ENCODE data around the gene ITGA1. TPM values are rescaled to one million over a fixed set of nuclear protein-coding genes. Genes with fewer than 3 reads are reported as not detected.
"Not testable (repeated sequence)": the region's sequence is repeated elsewhere in the genome, so short reads cannot be mapped to it uniquely, and the experiment has no call there.

Gene ITGA1
- total and polyA plus RNA-seq, 2 donors from 2014 or later = 13.3 to 65.6 TPM

DNA sequence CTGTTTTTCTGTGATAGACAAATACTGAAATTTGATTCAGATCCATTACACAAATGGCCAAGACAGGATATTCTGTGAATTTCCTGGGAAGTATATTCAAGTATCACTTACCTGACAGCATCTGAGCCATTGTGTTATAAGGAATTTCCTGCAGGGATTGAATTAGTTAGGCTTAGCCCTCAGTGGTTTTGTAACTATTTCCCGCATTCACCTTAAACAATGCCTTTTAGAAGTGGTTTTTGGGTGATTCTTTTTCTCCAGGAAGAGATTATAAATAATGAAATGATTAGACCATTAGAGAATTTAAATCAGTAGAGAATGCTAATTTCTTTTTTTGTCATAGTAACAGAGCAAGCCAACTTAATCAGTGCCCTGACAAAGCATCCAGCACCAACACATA is 30.6 kb downstream of the ITGA1 start:
- Histone ChIP-seq H3K4me3 (ENCODE audit: low read length in 3 of 3) (no peak overlapping the region), H3K9me3 (ENCODE audit: control insufficient read depth in 2 of 3, insufficient read depth in 1 of 3, low read length in 3 of 3) (no peaks in the 10 kb centered on the region), H3K27me3 (ENCODE audit: control insufficient read depth, insufficient read depth, low read length) (no peaks in the 10 kb centered on the region), H3K27ac (ENCODE audit: low read depth in 2 of 2, low read length in 2 of 2) (no peak overlapping the region), H3K4me1 (ENCODE audit: control insufficient read depth in 2 of 3, insufficient read depth in 2 of 3, low read depth in 1 of 3, low read length in 3 of 3) (peaks cover 0 to 11% (median 6%) of the 10 kb centered on the region in 3 donors), H3K36me3 (ENCODE audit: control insufficient read depth in 2 of 3, insufficient read depth in 3 of 3, low read length in 3 of 3) (no peaks in the 10 kb centered on the region), H3K9ac (ENCODE audit: low read length in 3 of 3) (no peak overlapping the region)
- no peak for DNase-seq
- TF ChIP-seq, protein P1, sequence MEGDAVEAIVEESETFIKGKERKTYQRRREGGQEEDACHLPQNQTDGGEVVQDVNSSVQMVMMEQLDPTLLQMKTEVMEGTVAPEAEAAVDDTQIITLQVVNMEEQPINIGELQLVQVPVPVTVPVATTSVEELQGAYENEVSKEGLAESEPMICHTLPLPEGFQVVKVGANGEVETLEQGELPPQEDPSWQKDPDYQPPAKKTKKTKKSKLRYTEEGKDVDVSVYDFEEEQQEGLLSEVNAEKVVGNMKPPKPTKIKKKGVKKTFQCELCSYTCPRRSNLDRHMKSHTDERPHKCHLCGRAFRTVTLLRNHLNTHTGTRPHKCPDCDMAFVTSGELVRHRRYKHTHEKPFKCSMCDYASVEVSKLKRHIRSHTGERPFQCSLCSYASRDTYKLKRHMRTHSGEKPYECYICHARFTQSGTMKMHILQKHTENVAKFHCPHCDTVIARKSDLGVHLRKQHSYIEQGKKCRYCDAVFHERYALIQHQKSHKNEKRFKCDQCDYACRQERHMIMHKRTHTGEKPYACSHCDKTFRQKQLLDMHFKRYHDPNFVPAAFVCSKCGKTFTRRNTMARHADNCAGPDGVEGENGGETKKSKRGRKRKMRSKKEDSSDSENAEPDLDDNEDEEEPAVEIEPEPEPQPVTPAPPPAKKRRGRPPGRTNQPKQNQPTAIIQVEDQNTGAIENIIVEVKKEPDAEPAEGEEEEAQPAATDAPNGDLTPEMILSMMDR (IDR thresholded peaks at IDR 0.05; ENCODE audit: borderline replicate concordance, extremely low read depth, insufficient read depth) = no peak
- intact Hi-C loops (cut with DNase I) = no loop called here
- FAIRE-seq = no peak

DNA sequence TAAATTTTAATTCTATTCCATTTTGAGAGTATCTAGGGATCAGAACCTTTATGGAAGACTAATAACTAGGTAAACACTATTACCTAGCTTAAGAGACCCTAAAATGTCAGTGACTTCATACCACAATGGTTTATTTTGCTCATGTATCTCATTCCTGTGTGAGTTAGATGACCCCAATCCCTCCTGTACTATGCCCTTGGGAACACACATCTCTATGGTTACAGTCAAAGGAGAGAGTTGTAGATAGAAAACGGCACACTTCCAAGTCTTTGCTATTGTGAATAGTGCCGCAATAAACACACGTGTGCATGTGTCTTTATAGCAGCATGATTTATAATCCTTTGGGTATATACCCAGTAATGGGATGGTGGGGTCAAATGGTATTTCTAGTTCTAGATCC is 31.1 kb downstream of the ITGA1 start:
- FAIRE-seq; H3K9me3 ChIP-seq (ENCODE audit: control insufficient read depth in 2 of 3, insufficient read depth in 1 of 3, low read length in 3 of 3); H3K27me3 ChIP-seq (ENCODE audit: control insufficient read depth, insufficient read depth, low read length); H3K4me1 ChIP-seq (ENCODE audit: control insufficient read depth in 2 of 3, insufficient read depth in 2 of 3, low read depth in 1 of 3, low read length in 3 of 3); DNase-seq; H3K4me3 ChIP-seq (ENCODE audit: low read length in 3 of 3); H3K36me3 ChIP-seq (ENCODE audit: control insufficient read depth in 2 of 3, insufficient read depth in 3 of 3, low read length in 3 of 3); intact Hi-C loops (cut with DNase I); H3K9ac ChIP-seq (ENCODE audit: low read length in 3 of 3); H3K27ac ChIP-seq (ENCODE audit: low read depth in 2 of 2, low read length in 2 of 2): not testable (repeated sequence)

DNA sequence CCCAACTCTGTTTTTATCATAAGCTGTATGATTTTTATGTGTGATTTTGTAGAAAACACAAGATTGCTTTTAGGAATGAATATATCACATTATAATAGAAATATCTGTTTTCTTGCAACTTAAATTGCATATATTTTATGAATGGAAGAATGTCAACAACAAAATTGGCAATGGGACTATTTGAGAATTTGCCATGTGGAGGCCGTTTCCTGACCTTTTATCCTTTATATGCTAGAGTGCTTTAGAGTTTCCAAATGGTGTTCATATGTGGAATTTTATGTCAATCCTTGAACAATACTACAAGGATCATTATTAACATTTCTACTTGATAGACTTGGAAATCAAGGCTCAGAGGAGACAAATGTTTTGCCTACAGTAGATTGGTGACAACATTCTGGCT is 34.2 kb downstream of the ITGA1 start:
- DNase-seq = no peak
- TF ChIP-seq, protein P1 (IDR thresholded peaks at IDR 0.05; ENCODE audit: borderline replicate concordance, extremely low read depth, insufficient read depth) = no peak
- H3K36me3 ChIP-seq (ENCODE audit: control insufficient read depth in 2 of 3, insufficient read depth in 3 of 3, low read length in 3 of 3) = no peaks in the 10 kb centered on the region
- intact Hi-C loops (cut with DNase I) = no loop called here
- no peak overlapping the region for H3K27ac ChIP-seq (ENCODE audit: low read depth in 2 of 2, low read length in 2 of 2)
- no peak overlapping the region for H3K4me3 ChIP-seq (ENCODE audit: low read length in 3 of 3)
- no peaks in the 10 kb centered on the region for H3K27me3 ChIP-seq (ENCODE audit: control insufficient read depth, insufficient read depth, low read length)
- no peaks in the 10 kb centered on the region for H3K9me3 ChIP-seq (ENCODE audit: control insufficient read depth in 2 of 3, insufficient read depth in 1 of 3, low read length in 3 of 3)
- no peak overlapping the region for H3K9ac ChIP-seq (ENCODE audit: low read length in 3 of 3)
- peaks cover 0 to 10% (median 6%) of the 10 kb centered on the region in 3 donors for H3K4me1 ChIP-seq (ENCODE audit: control insufficient read depth in 2 of 3, insufficient read depth in 2 of 3, low read depth in 1 of 3, low read length in 3 of 3)
- no peak for FAIRE-seq

DNA sequence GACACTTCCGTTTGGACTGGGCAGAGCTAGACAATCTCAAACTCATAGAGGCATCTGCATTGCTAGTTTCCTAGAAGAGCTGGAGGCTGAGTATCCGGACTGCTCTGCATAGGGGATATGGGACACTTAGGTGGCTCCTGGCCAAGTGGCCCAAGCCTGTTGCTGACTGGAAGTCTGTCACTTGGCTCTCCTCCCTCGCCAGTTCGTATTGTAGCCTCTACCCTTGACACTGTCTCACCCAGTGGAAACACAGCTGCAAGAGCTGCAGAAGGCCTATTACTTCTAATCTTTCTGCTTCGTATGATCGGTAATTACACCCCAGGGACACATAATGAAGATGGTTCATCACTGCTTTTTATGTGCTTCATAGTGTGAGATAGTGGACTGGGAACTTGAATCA is 34.7 kb downstream of the ITGA1 start:
- Histone ChIP-seq H3K27ac (ENCODE audit: low read depth in 2 of 2, low read length in 2 of 2) (peak overlapping the region in 1 of 2 donors; percentile 41), H3K36me3 (ENCODE audit: control insufficient read depth in 2 of 3, insufficient read depth in 3 of 3, low read length in 3 of 3) (no peaks in the 10 kb centered on the region), H3K4me1 (ENCODE audit: control insufficient read depth in 2 of 3, insufficient read depth in 2 of 3, low read depth in 1 of 3, low read length in 3 of 3) (peaks cover 0 to 10% (median 6%) of the 10 kb centered on the region in 3 donors), H3K9ac (ENCODE audit: low read length in 3 of 3) (no peak overlapping the region), H3K27me3 (ENCODE audit: control insufficient read depth, insufficient read depth, low read length) (no peaks in the 10 kb centered on the region), H3K9me3 (ENCODE audit: control insufficient read depth in 2 of 3, insufficient read depth in 1 of 3, low read length in 3 of 3) (no peaks in the 10 kb centered on the region), H3K4me3 (ENCODE audit: low read length in 3 of 3) (no peak overlapping the region)
- DNase-seq = peak in 4 of 5 donors; percentile 37 to 95 (median 70)
- TF ChIP-seq, protein P1 (IDR thresholded peaks at IDR 0.05; ENCODE audit: borderline replicate concordance, extremely low read depth, insufficient read depth) = no peak
- intact Hi-C loops (cut with DNase I) = no loop called here
- FAIRE-seq = no peak
